Fibroblast of skin of back (primary cell): ENCODE measurements around the gene ELOVL5. TPM values are rescaled to one million over a fixed set of nuclear protein-coding genes. Genes with fewer than 3 reads are reported as not detected.
"Not testable (repeated sequence)": the region's sequence is repeated elsewhere in the genome, so short reads cannot be mapped to it uniquely, and the experiment has no call there.

ENCODE experiments used
- DNase-seq: peaks from one replicate; pipeline ENCODE4 v3.0.0-alpha.2; 2013
- polyA plus RNA-seq, 2 experiments: library from polyadenylated mRNA; unstranded; fragments of 120-200 nt; gene quantifications; one replicate each; pipeline ENCODE4 v1.2.1, GENCODE V29; 2013; ENCODE audit not compliant: insufficient read length in 2 of 2

Gene ELOVL5
- polyA plus RNA-seq (2013, experiment 1 of 2; ENCODE audit: insufficient read length) = 89.8 TPM
- polyA plus RNA-seq (2013, experiment 2 of 2; ENCODE audit: insufficient read length) = 82.7 TPM

GRCh38 chr6:53348371-53349208 lies at the start of gene ELOVL5:
Gene ELOVL5 (minus strand): TSS chr6:53348950. CDS start chr6:53295699, 53,251 bp downstream.
- peak; percentile 98 for DNase-seq

GRCh38 chr6:53397283-53397682 lies 48.5 kb upstream of the ELOVL5 start:
- no peak for DNase-seq

GRCh38 chr6:53395986-53396385 lies 47.2 kb upstream of the ELOVL5 start:
- DNase-seq = no peak

- no peak for DNase-seq
These were observed 46.0 kb upstream of the ELOVL5 start for GRCh38 chr6:53394704-53395103.

- no peak for DNase-seq
These were observed 42.4 kb upstream of the ELOVL5 start for GRCh38 chr6:53391170-53391569.

- DNase-seq = no peak
These were observed 41.3 kb upstream of the ELOVL5 start for GRCh38 chr6:53390010-53390409.

- not testable (repeated sequence) for DNase-seq
These were observed 39.9 kb upstream of the ELOVL5 start for GRCh38 chr6:53388615-53389014.

- no peak for DNase-seq
These were observed 33.7 kb upstream of the ELOVL5 start for GRCh38 chr6:53382421-53382820.

- DNase-seq = no peak
These were observed 29.5 kb upstream of the ELOVL5 start for GRCh38 chr6:53378208-53378607.

GRCh38 chr6:53377793-53378192 lies 29.0 kb upstream of the ELOVL5 start:
- no peak for DNase-seq

- DNase-seq = no peak
These were observed 28.5 kb upstream of the ELOVL5 start for GRCh38 chr6:53377289-53377688.

GRCh38 chr6:53376661-53377226 lies 28.0 kb upstream of the ELOVL5 start:
- no peak for DNase-seq

GRCh38 chr6:53375847-53376246 lies 27.1 kb upstream of the ELOVL5 start:
- DNase-seq = no peak

- DNase-seq = no peak
These were observed 24.9 kb upstream of the ELOVL5 start for GRCh38 chr6:53373638-53374037.

- DNase-seq = no peak
These were observed 21.2 kb upstream of the ELOVL5 start for GRCh38 chr6:53369876-53370515.

- DNase-seq = no peak
These were observed 20.3 kb upstream of the ELOVL5 start for GRCh38 chr6:53369051-53369450.

- no peak for DNase-seq
These were observed 17.4 kb upstream of the ELOVL5 start for GRCh38 chr6:53366128-53366641.

GRCh38 chr6:53363341-53364079 lies 14.8 kb upstream of the ELOVL5 start:
- no peak for DNase-seq

GRCh38 chr6:53361549-53362031 lies 12.8 kb upstream of the ELOVL5 start:
- no peak for DNase-seq

- no peak for DNase-seq
These were observed 11.6 kb upstream of the ELOVL5 start for GRCh38 chr6:53360093-53360912.

- DNase-seq = no peak
These were observed 11.0 kb upstream of the ELOVL5 start for GRCh38 chr6:53359843-53360092.
